GM12873 (cell line): ENCODE measurements around the gene NLGN1.

Source experiments
- CTCF ChIP-seq: IDR thresholded peaks from 2 replicates; pipeline ENCODE4 v1.5.1; 2012; ENCODE audit warnings: low read depth, mild to moderate bottlenecking, moderate library complexity, low read length, control low read depth; ENCODE audit not compliant: insufficient read depth; ENCODE audit errors: missing control alignments

NLGN1 gene

DNA sequence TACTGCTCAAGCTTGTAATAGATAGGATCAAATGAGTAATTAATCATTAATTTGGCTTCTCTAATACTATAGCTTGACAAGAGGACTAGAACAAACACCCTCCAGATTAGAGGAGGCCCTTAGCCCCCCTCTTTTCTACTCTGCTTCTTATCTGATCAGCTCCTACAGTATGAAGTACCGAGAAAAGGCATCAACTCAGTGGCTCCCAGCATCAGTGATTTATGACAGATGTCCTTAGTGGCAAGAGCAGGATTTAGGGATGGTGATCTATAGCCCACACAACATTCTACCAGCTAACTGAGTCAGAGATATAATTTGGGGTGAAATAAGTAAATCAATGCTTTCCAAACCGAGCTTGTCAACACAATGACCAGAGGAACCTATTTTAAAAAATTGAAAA, 541.1 kb downstream of the NLGN1 start:
- TF ChIP-seq CTCF: no peak

DNA sequence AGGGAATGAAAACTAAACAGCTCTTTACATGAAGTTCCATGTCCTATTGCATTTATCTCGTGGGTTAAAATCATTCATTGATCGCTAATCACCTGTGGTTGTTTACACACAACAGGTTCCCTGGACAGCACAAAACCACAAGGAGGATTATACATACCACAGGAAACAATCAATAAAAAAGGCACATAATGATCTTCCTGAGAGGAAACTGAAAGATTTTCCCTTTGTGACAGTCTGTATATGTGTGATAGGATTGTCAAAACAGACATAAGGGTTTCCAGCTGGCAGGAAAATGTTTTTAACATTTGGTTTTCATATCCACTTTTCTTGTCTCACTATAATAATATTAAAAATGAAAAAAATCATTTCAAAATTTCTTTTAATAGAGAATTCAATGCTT, 541.8 kb downstream of the NLGN1 start:
- no peak for TF ChIP-seq CTCF

DNA sequence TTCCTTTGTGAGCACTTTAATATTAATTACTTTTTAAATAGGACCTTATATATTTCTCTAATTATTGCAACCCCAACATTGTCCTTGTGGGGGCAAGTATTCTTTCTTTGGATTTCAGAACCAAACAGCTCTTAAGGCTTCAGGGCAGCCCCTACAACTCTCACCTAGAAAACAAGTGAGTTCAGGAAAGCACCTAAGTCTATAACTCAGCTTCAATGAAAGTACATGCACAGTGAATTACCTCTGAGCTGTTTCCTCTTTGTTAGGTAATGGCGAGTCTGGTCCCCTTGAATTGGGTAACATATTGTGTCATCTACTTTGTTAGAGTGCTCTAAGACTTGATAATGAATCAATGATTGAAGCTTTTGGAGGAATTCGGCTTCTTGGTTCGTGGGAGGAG, 545.7 kb downstream of the NLGN1 start:
- no peak for TF ChIP-seq CTCF

GRCh38 chr3:173945170-173945569, 547.6 kb downstream of the NLGN1 start:
- TF ChIP-seq CTCF: no peak

GRCh38 chr3:173945806-173946205, 548.3 kb downstream of the NLGN1 start:
- no peak for TF ChIP-seq CTCF

GRCh38 chr3:173954647-173955046, 557.1 kb downstream of the NLGN1 start:
- no peak for TF ChIP-seq CTCF

DNA sequence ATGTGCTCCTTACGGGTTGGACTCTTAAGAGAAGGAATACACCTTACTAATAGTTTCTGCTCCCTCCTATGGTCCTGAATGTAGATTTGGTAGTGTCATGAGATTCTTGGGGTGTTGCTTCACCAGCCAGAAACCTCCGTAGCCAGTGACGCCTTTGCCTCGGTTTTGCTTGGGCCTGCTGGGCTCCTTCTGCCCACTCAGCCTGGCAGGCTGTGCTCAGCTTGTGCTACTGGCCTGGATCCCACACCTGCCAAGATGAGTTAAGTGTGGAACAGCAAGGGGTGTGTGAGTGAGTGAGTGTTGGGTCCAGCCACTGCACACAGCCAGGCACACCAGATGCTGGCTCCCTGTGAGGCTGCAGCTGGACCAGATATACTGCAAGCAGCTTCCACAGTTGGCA, 560.1 kb downstream of the NLGN1 start:
- no peak for TF ChIP-seq CTCF
